HL-60 (cell line): ENCODE data around the gene DES.

Experiments used
- DNase-seq, 2 experiments: peaks; one replicate each; pipeline ENCODE4 v3.0.0-alpha.2; 2010 to 2020; ENCODE audit warnings: low read depth in 1 of 2, low spot score in 1 of 2
- H3K27ac ChIP-seq: fragments of 250-450 bp; sonication (Bioruptor Pico); replicated peaks from 2 replicates; pipeline ENCODE4 v1.5.1; 2020; ENCODE audit warnings: mild to moderate bottlenecking, moderate library complexity
- H3K27me3 ChIP-seq: fragments of 250-450 bp; sonication (Bioruptor Pico); 2 replicates; pipeline ENCODE4 v1.5.1; 2021; ENCODE audit warnings: mild to moderate bottlenecking, moderate library complexity; ENCODE audit not compliant: insufficient read depth, poor library complexity, severe bottlenecking
- H3K4me3 ChIP-seq: replicated peaks from 2 replicates; pipeline ENCODE4 v1.5.1; 2011; ENCODE audit warnings: mild to moderate bottlenecking, control low read depth, low read length; ENCODE audit not compliant: insufficient read depth
- CTCF ChIP-seq: IDR thresholded peaks from one replicate; pipeline ENCODE4 v1.5.1; 2011; ENCODE audit warnings: low read length, control low read depth, inconsistent platforms; ENCODE audit not compliant: insufficient read depth
- GABPA ChIP-seq: IDR thresholded peaks from 2 replicates; pipeline ENCODE4 v1.6.1; 2012; ENCODE audit warnings: low read depth
- POLR2AphosphoS5 ChIP-seq: IDR thresholded peaks from 2 replicates; pipeline ENCODE4 v1.6.1; 2012; ENCODE audit warnings: low read depth
- REST ChIP-seq: IDR thresholded peaks from 2 replicates; pipeline ENCODE4 v1.6.1; 2012; ENCODE audit warnings: low read depth; ENCODE audit not compliant: insufficient replicate concordance
- SPI1 ChIP-seq: IDR thresholded peaks from 2 replicates; pipeline ENCODE4 v1.6.1; 2012; ENCODE audit warnings: low read depth, mild to moderate bottlenecking, borderline replicate concordance

Gene DES

GRCh38 chr2:219438453-219438852, 20.3 kb downstream of the DES start:
- no peak overlapping the region for H3K27ac ChIP-seq
- no peak overlapping the region for H3K4me3 ChIP-seq
- TF ChIP-seq CTCF = no peak
- TF ChIP-seq REST = no peak
- TF ChIP-seq GABPA = no peak
- TF ChIP-seq SPI1 = no peak
- peaks cover 49% of the 10 kb centered on the region for H3K27me3 ChIP-seq
- DNase-seq = no peak

- H3K4me3 ChIP-seq = no peak overlapping the region
- H3K27ac ChIP-seq = no peak overlapping the region
- H3K27me3 ChIP-seq = peaks cover 54% of the 10 kb centered on the region
- DNase-seq = no peak
- TF ChIP-seq CTCF = no peak
- no peak for TF ChIP-seq REST
- no peak for TF ChIP-seq POLR2AphosphoS5
- TF ChIP-seq SPI1 = no peak
- no peak for TF ChIP-seq GABPA
Observed at GRCh38 chr2:219439506-219439905, 21.3 kb downstream of the DES start.

- H3K27ac ChIP-seq = no peak overlapping the region
- H3K27me3 ChIP-seq = peaks cover 47% of the 10 kb centered on the region
- TF ChIP-seq CTCF = no peak
- DNase-seq = no peak
- no peak overlapping the region for H3K4me3 ChIP-seq
Observed at GRCh38 chr2:219440388-219441256, 22.4 kb downstream of the DES start.
